ENCODE results near the gene MT1E. TPM values are rescaled to one million over a fixed set of nuclear protein-coding genes. Genes with fewer than 3 reads are reported as not detected.
A peak's percentile ranks its signal among the peaks of the same experiment; 100 is the strongest.

Gene MT1E
- total and polyA plus RNA-seq, 2 of the 8 experiments (the other 6 are each of a cell fraction or from before 2014, with no cell fraction given): 7.9 to 117 TPM

- Histone ChIP-seq H2BK15ac (ENCODE audit: low read length) (0 out of 2 replicates have a peak overlapping the region, but pooled peaks have one; percentile 4), H3K14ac (ENCODE audit: insufficient read length) (no peak overlapping the region), H3K56ac (replicated peaks; ENCODE audit: insufficient read length, low read depth, low read length) (no peak overlapping the region), H3K23ac (ENCODE audit: insufficient read length) (no peak overlapping the region), H2AK5ac (ENCODE audit: low read depth, low read length) (no peak overlapping the region), H4K91ac (replicated peaks; ENCODE audit: insufficient read length, low read length) (no peak overlapping the region), H3K23me2 (ENCODE audit: low read depth, low read length) (peaks cover 11% of the 10 kb centered on the region; the same call in 1 of the 2 replicates), H3K4me2 (ENCODE audit: insufficient read depth in 1 of 2, low read depth in 2 of 2, low read length in 2 of 2) (no peak overlapping the region), H3K18ac (ENCODE audit: extremely low read depth, low read length) (no peak overlapping the region), H4K8ac (ENCODE audit: extremely low read depth, insufficient read depth, low read length) (no peak overlapping the region), H2BK12ac (ENCODE audit: low read depth, low read length) (no peak overlapping the region; the same call in 1 of the 2 replicates), H3K9me3 (ENCODE audit: insufficient read depth in 2 of 2, low read depth in 1 of 2, low read length in 1 of 2) (no peaks in the 10 kb centered on the region), H3K79me1 (ENCODE audit: low read depth, low read length) (no peaks in the 10 kb centered on the region), H3K79me2 (ENCODE audit: control insufficient read depth in 1 of 2, insufficient read depth in 2 of 2, low read length in 2 of 2) (no peaks in the 10 kb centered on the region), H3K9ac (replicated peaks in 1 of 4; ENCODE audit: extremely low read depth in 1 of 4, low read depth in 3 of 4, low read length in 3 of 4) (no peak overlapping the region), H2BK20ac (ENCODE audit: low read length) (no peak overlapping the region), H4K5ac (ENCODE audit: insufficient read length, low read depth, low read length) (no peak overlapping the region), H3K4ac (replicated peaks; ENCODE audit: insufficient read length, low read depth, low read length) (no peak overlapping the region), H2BK5ac (ENCODE audit: low read depth, low read length) (no peak overlapping the region), H4K20me1 (replicated peaks in 1 of 2; ENCODE audit: control insufficient read depth in 1 of 2, insufficient read depth in 2 of 2, low read length in 2 of 2) (peaks cover 0 to 2% of the 10 kb centered on the region in 2 experiments), H3K36me3 (ENCODE audit: control insufficient read depth in 2 of 4, insufficient read depth in 4 of 4, low read length in 3 of 4) (no peaks in the 10 kb centered on the region), H3K27ac (ENCODE audit: low read depth, low read length) (no peak overlapping the region), H3K4me3 (ENCODE audit: extremely low read depth in 1 of 4, insufficient read depth in 2 of 4, low read depth in 3 of 4, low read length in 4 of 4) (no peak overlapping the region), H3K27me3 (replicated peaks in 1 of 4; ENCODE audit: control insufficient read depth in 3 of 4, extremely low read depth in 1 of 4, insufficient read depth in 3 of 4, low read length in 3 of 4) (peaks cover 22 to 50% (median 42%) of the 10 kb centered on the region in 4 experiments), H3K4me1 (replicated peaks in 1 of 4; ENCODE audit: control insufficient read depth in 3 of 4, insufficient read depth in 4 of 4, low read length in 3 of 4) (peaks cover 7 to 21% (median 10%) of the 10 kb centered on the region in 4 experiments), H2BK120ac (replicated peaks; ENCODE audit: low read depth, low read length) (no peak overlapping the region), H2AFZ (ENCODE audit: low read length) (no peak overlapping the region)
- TF ChIP-seq BCL11A (IDR thresholded peaks at IDR 0.05; ENCODE audit: low read depth in 2 of 2, low read length in 2 of 2) (no peak), TAF7 (optimal IDR thresholded peaks at IDR 0.05; ENCODE audit: borderline replicate concordance, low read depth, low read length) (no peak), KDM1A (IDR thresholded peaks at IDR 0.05; ENCODE audit: borderline replicate concordance, low read length) (no peak)
- POLR2A ChIA-PET (ENCODE audit: partially characterized antibody): interaction anchor here (1.2 to 2.7 kb wide), 2 partner anchors 12 to 20 kb away, joined by 7 to 10 read pairs; partner anchors contain the start of gene MT1E
- CTCF ChIA-PET (ENCODE audit: partially characterized antibody): interaction anchor here (0.8 to 9.2 kb wide), 7 partner anchors 12 to 96 kb away, joined by 3 to 85 read pairs (median 6); partner anchors contain the start of gene MT1E
- WGBS, 2 experiments (ENCODE audit: extremely low coverage in 1 of 2, insufficient coverage in 1 of 2, insufficient read length in 1 of 2, insufficient replicate concordance in 2 of 2, low coverage in 1 of 2, low lambda C conversion rate in 2 of 2, missing lambda C conversion rate in 1 of 2): 96% methylated on average over 3 of the region's 3 CpGs; no CpG with 5 or more reads in 1 of the 2 experiments
- FAIRE-seq: no peak
- DNase-seq (ENCODE audit: low read depth in 1 of 2, low spot score in 2 of 2): no peak
Measured at GRCh38 chr16:56606071-56606475, 19.5 kb upstream of the MT1E start.
